OCI-LY1 (cell line): ENCODE results near the gene RAI2.

ENCODE experiments used
- EZH2 ChIP-seq: fragments of 200-600 bp; sonication (generic), shearing (Covaris generic); IDR thresholded peaks from 2 replicates; pipeline ENCODE4 v1.8.0; 2017; ENCODE audit warnings: borderline replicate concordance, mixed run types, mild to moderate bottlenecking, antibody characterized with exemption, low read length, moderate library complexity, mixed read lengths
- TF ChIP-seq, protein P1 (sequence below): fragments of 200-600 bp; sonication (generic), shearing (Covaris generic); IDR thresholded peaks from 2 replicates; pipeline ENCODE4 v1.5.1; 2017; ENCODE audit warnings: mild to moderate bottlenecking, antibody characterized with exemption, low read length, moderate library complexity, mixed read lengths

DNA sequence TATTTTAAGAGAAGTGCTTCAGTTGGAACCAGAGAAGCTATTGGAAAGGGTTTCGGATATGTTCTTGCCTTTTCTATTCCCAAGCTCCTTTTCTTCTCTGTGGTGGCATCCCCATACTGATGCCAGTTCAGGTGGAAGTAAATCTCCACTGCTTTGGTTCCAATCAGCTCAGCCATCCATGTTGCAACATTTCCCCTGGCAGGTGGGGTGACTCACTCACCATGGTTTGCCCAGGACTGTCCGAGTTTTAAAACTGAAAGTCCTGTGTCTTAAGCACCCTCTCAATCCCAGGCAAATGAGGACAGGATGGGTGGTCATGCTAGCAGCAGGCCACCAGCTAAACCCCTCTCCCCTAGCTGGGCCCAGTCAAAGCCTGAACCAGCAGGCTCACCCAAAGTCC is 15.1 kb downstream of the RAI2 start:
- TF ChIP-seq, protein P1, sequence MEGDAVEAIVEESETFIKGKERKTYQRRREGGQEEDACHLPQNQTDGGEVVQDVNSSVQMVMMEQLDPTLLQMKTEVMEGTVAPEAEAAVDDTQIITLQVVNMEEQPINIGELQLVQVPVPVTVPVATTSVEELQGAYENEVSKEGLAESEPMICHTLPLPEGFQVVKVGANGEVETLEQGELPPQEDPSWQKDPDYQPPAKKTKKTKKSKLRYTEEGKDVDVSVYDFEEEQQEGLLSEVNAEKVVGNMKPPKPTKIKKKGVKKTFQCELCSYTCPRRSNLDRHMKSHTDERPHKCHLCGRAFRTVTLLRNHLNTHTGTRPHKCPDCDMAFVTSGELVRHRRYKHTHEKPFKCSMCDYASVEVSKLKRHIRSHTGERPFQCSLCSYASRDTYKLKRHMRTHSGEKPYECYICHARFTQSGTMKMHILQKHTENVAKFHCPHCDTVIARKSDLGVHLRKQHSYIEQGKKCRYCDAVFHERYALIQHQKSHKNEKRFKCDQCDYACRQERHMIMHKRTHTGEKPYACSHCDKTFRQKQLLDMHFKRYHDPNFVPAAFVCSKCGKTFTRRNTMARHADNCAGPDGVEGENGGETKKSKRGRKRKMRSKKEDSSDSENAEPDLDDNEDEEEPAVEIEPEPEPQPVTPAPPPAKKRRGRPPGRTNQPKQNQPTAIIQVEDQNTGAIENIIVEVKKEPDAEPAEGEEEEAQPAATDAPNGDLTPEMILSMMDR: no peak
- no peak for TF ChIP-seq EZH2
